GM12878 (cell line): Measurements from ENCODE around the gene TXNRD1. TPM values are rescaled to one million over a fixed set of nuclear protein-coding genes. Genes with fewer than 3 reads are reported as not detected.
A peak's percentile ranks its signal among the peaks of the same experiment; 100 is the strongest.

Experiments used
- ATAC-seq: fragments of 200-7000 bp; cut with Tn5 transposase; 3 replicates; pipeline ENCODE4 v1.9.1; 2020; ENCODE audit warnings: mild to moderate bottlenecking, moderate library complexity
- BruUV-seq: library from RNA; stranded (reverse); fragments of 400-500 nt; replicated peaks from 2 replicates; lab custom pipeline; 2021; lab: Mats Ljungman, UMichigan
- CTCF ChIA-PET: fragments of 300-600 bp; sonication (Branson Sonifier 250); formaldehyde crosslinking; extraction: SDS; loops from one replicate; lab custom pipeline; 2021; ENCODE audit warnings: inconsistent platforms; lab: Yijun Ruan, JAX
- POLR2A ChIA-PET: fragments of 350-600 bp; formaldehyde crosslinking; extraction: SDS; loops from one replicate; lab custom pipeline; 2021; ENCODE audit warnings: inconsistent platforms; lab: Charles Lee
- RAD21 ChIA-PET: fragments of 300-600 bp; sonication (Branson Sonifier 250); formaldehyde crosslinking; loops from one replicate; lab custom pipeline; 2023; ENCODE audit warnings: antibody characterized with exemption; ENCODE audit not compliant: unreplicated experiment; lab: Charles Lee
- SMC1A ChIA-PET: fragments of 300-600 bp; sonication (Branson Sonifier 250); formaldehyde crosslinking; loops from one replicate; lab custom pipeline; 2023; ENCODE audit not compliant: unreplicated experiment, uncharacterized antibody; lab: Charles Lee
- DNase-seq: peaks from one replicate; pipeline ENCODE4 v3.0.0-alpha.2; 2011; ENCODE audit warnings: low read depth, low spot score
- FAIRE-seq: peaks from 3 replicates; lab custom pipeline; 2011; peaks lifted over from hg19 to GRCh38; lab: Jason Lieb, UNC
- H2AFZ ChIP-seq: 2 replicates; pipeline ENCODE4 v1.6.0; 2011; ENCODE audit warnings: low read depth, low read length, control low read depth; ENCODE audit not compliant: control insufficient read depth
- H3K27ac ChIP-seq: 2 replicates; pipeline ENCODE4 v1.5.1; 2011; ENCODE audit warnings: control low read depth; ENCODE audit not compliant: control insufficient read depth, insufficient read depth
- H3K27me3 ChIP-seq, 2 experiments: replicated peaks in 1 of 2; 2 replicates each; pipeline versions ENCODE4 v1.6.0 to v1.6.1; 2011; ENCODE audit warnings: low read length in 1 of 2; ENCODE audit not compliant: control insufficient read depth in 2 of 2, insufficient read depth in 2 of 2
- H3K36me3 ChIP-seq, 2 experiments: 2 replicates each; pipeline ENCODE4 v1.5.1; 2011; ENCODE audit warnings: low read length in 1 of 2; ENCODE audit not compliant: control insufficient read depth in 2 of 2, insufficient read depth in 2 of 2
- H3K4me1 ChIP-seq: 2 replicates; pipeline ENCODE4 v1.6.1; 2011; ENCODE audit warnings: mild to moderate bottlenecking, low read length, moderate library complexity, mixed read lengths; ENCODE audit not compliant: control insufficient read depth, insufficient read depth
- H3K4me2 ChIP-seq: 2 replicates; pipeline ENCODE4 v1.6.0; 2011; ENCODE audit warnings: control low read depth; ENCODE audit not compliant: control insufficient read depth, insufficient read depth
- H3K4me3 ChIP-seq: fragments of 200-600 bp; sonication (generic); 2 replicates; pipeline ENCODE4 v1.5.1; 2016
- H3K79me2 ChIP-seq: 2 replicates; pipeline ENCODE4 v1.6.0; 2011; ENCODE audit warnings: low read length; ENCODE audit not compliant: control insufficient read depth, insufficient read depth
- H3K9ac ChIP-seq: 2 replicates; pipeline ENCODE4 v1.8.0; 2011; ENCODE audit warnings: low read length, control low read depth, mixed read lengths; ENCODE audit not compliant: control insufficient read depth, insufficient read depth
- H3K9me3 ChIP-seq: replicated peaks from 3 replicates; pipeline ENCODE4 v1.5.1; 2011; ENCODE audit warnings: mild to moderate bottlenecking, low read length; ENCODE audit not compliant: control insufficient read depth, insufficient read depth
- H4K20me1 ChIP-seq: 2 replicates; pipeline ENCODE4 v1.6.0; 2011; ENCODE audit not compliant: control insufficient read depth, insufficient read depth
- CEBPZ ChIP-seq: fragments of 150-350 bp; IDR thresholded peaks from 2 replicates; pipeline ENCODE4 v1.6.1; 2016; ENCODE audit warnings: low read depth, low read length
- CHD2 ChIP-seq: IDR thresholded peaks from 2 replicates; pipeline ENCODE4 v1.6.1; 2011; ENCODE audit warnings: low read depth, low read length, improper control_type of control experiment, borderline replicate concordance
- DPF2 ChIP-seq: fragments of 450-650 bp; IDR thresholded peaks from 2 replicates; pipeline ENCODE4 v1.6.1; 2017; ENCODE audit warnings: mild to moderate bottlenecking
- EED ChIP-seq: sonication (generic); IDR thresholded peaks from 2 replicates; pipeline ENCODE4 v1.6.1; 2016; ENCODE audit warnings: antibody characterized with exemption, low read depth
- FOXK2 ChIP-seq: fragments of 450-650 bp; IDR thresholded peaks from 2 replicates; pipeline ENCODE4 v1.6.1; 2017; ENCODE audit warnings: mild to moderate bottlenecking, moderate library complexity
- HDGF ChIP-seq: fragments of 450-650 bp; IDR thresholded peaks from 2 replicates; pipeline ENCODE4 v1.6.1; 2016; ENCODE audit warnings: antibody characterized with exemption
- IKZF1 ChIP-seq: fragments of 450-650 bp; conservative IDR thresholded peaks from 2 replicates; pipeline ENCODE4 v1.6.1; 2017; ENCODE audit warnings: antibody characterized with exemption, mild to moderate bottlenecking
- SP1 ChIP-seq: IDR thresholded peaks from one replicate; pipeline ENCODE4 v1.6.1; 2011; ENCODE audit warnings: low read depth, low read length
- TCF7 ChIP-seq: IDR thresholded peaks from 2 replicates; pipeline ENCODE4 v1.6.1; 2014; ENCODE audit warnings: antibody characterized with exemption, borderline replicate concordance
- USF2 ChIP-seq: IDR thresholded peaks from 2 replicates; pipeline ENCODE4 v1.6.1; 2011; ENCODE audit warnings: low read depth, low read length, improper control_type of control experiment, borderline replicate concordance
- ZNF622 ChIP-seq: fragments of 450-650 bp; IDR thresholded peaks from 2 replicates; pipeline ENCODE4 v1.6.1; 2017; ENCODE audit warnings: mild to moderate bottlenecking, inconsistent platforms
- ZNF687 ChIP-seq: fragments of 450-650 bp; IDR thresholded peaks from 2 replicates; pipeline ENCODE4 v1.6.1; 2017; ENCODE audit warnings: mild to moderate bottlenecking, moderate library complexity
- WGBS: methylation state at CpG from one replicate; pipeline ENCODE4 v1.1.6; 2016; ENCODE audit warnings: low lambda C conversion rate; ENCODE audit not compliant: insufficient replicate concordance, insufficient coverage; ENCODE audit errors: missing lambda C conversion rate; 5-methylcytosine and 5-hydroxymethylcytosine counted together
- in situ Hi-C: fragments of 300-500 bp; cut with MboI; formaldehyde crosslinking; loops from 9 replicates; pipeline ENCODE4 v1.14.3; 2018; ENCODE audit warnings: mixed read lengths
- intact Hi-C: fragments of 100-400 bp; cut with micrococcal nuclease; formaldehyde crosslinking; loops from one replicate; pipeline ENCODE4 v1.14.2; 2022; ENCODE audit not compliant: unreplicated experiment
- polyA plus RNA-seq, 11 experiments: library from polyadenylated mRNA; depleted of rRNA in 4 of 11; unstranded in 6 of 11; stranded (reverse) in 5 of 11; fragments of >200 nt; fragmentation: Nextera tagmentation in 4 of 11; fragmentation: Illumina TruSeq in 1 of 11; extraction: Ambion mirVana in 4 of 11; extraction: Trizol in 1 of 11; gene quantifications; 1 replicate in 1 of 11; 2 replicates in 10 of 11; pipeline versions ENCODE4 v1.2.1 to v1.2.3, GENCODE V29; 2011 to 2016; ENCODE audit warnings: inconsistent platforms in 2 of 11, missing spikeins in 2 of 11, low read depth in 1 of 11
- total RNA-seq, 4 experiments: library from RNA; depleted of rRNA in 3 of 4; stranded (reverse); fragments of >200 nt in 3 of 4; fragmentation: Illumina TruSeq in 1 of 4; extraction: Trizol in 1 of 4; gene quantifications; 2 replicates each; pipeline versions ENCODE4 v1.2.1 to v1.2.3, GENCODE V29; 2013 to 2021
- TF ChIP-seq, protein P1 (sequence below): fragments of 150-350 bp; IDR thresholded peaks from 2 replicates; pipeline ENCODE4 v1.6.1; 2014; ENCODE audit warnings: mild to moderate bottlenecking, low read depth, low read length

Gene TXNRD1
- total and polyA plus RNA-seq, 10 of the 15 experiments (the other 5 are each of a cell fraction or from before 2014, with no cell fraction given) = 52.6 to 84.6 (median 67.8) TPM

DNA sequence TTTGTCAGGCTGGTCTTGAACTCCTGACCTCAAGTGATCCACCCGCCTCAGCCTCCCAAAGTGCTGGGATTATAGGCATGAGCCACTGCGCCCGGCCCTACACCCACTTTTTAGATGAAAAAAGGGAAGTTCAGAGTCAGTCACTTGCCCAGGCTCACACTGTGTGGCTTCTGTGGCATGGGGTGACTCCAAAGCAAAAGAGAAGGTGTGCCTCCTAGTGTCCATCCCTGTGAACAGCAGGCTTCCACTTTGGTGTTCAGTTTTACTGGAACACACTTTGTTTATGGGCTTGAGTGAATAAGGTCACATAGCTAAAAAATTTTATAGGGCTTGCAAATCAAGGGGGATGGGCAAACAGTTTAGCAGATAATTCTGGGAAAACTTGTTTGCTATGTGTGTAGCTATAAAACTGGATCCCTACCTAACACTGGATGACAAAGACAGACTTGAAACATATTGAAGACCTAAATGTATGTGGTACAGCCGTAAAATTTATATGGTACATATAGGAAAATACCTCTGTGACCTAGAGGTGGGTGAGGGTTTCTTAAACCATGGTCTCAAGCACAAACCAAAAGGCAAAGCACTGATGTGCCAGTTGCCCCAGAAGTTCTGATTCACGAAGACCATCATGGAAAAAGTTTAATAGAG is 142.9 kb downstream of the TXNRD1 start (continued):
- TF ChIP-seq IKZF1 (peak; percentile 54; the same call in 1 of the 2 replicates), DPF2 (peak; percentile 33; the same call in 1 of the 2 replicates), ZNF622 (no peak), EED (no peak)

DNA sequence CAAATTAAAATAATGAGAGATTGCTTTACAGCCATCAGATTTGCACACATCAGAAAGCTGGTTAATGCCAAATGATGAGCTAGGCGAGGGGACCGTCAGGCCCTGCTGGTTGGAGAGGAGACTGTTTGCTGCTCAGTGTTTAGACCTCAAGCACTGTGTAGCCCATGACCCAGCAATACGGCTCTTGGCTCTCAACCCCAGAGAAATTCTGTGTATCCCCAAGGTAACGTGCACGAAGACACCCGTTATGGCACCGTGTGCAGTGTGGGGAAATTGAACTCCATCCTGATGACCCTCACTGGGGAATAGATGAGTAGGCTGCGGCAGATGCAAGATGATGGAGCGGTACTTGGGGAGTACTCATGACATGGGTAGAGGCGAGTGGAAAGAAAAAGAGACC is 143.6 kb downstream of the TXNRD1 start:
- no peaks in the 10 kb centered on the region for H3K36me3 ChIP-seq
- no peak for FAIRE-seq
- in situ Hi-C loops = no loop called here
- no peak for TF ChIP-seq HDGF
- TF ChIP-seq, protein P1, sequence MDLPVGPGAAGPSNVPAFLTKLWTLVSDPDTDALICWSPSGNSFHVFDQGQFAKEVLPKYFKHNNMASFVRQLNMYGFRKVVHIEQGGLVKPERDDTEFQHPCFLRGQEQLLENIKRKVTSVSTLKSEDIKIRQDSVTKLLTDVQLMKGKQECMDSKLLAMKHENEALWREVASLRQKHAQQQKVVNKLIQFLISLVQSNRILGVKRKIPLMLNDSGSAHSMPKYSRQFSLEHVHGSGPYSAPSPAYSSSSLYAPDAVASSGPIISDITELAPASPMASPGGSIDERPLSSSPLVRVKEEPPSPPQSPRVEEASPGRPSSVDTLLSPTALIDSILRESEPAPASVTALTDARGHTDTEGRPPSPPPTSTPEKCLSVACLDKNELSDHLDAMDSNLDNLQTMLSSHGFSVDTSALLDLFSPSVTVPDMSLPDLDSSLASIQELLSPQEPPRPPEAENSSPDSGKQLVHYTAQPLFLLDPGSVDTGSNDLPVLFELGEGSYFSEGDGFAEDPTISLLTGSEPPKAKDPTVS = no peak
- no peak for TF ChIP-seq SP1
- TF ChIP-seq CHD2 = no peak
- no peak for TF ChIP-seq CEBPZ
- TF ChIP-seq TCF7 = no peak
- no peak for TF ChIP-seq USF2
- no peak for TF ChIP-seq FOXK2
- TF ChIP-seq DPF2 = no peak
- no peak for TF ChIP-seq ZNF687

More for the DNA sequence above, 143.6 kb downstream of the TXNRD1 start:
- ATAC-seq = no peak
- 86% methylated on average over 10 of the region's 10 CpGs for WGBS
- no peaks in the 10 kb centered on the region for H3K27me3 ChIP-seq
- intact Hi-C loops = loop anchor here (10.0 kb wide), 2 partner anchors 304 to 474 kb away; partner anchors contain the start of gene GLT8D2
- H4K20me1 ChIP-seq = no peaks in the 10 kb centered on the region
- ChIA-PET CTCF (interaction anchor here (0.7 to 4.1 kb wide), 12 partner anchors 18 to 701 kb away, joined by 3 to 33 read pairs (median 5); partner anchors contain the start of gene HSP90B1), POLR2A (no interaction called here), SMC1A (interaction anchor here (0.7 to 1.9 kb wide), 10 partner anchors 17 to 693 kb away, joined by 3 to 4 read pairs (median 3); no protein-coding TSS in a partner anchor), RAD21 (interaction anchor here (1.5 kb wide), 1 partner anchor 23 kb away, joined by 5 read pairs; no protein-coding TSS in a partner anchor)
- H3K27ac ChIP-seq = no peak overlapping the region
- no peak overlapping the region for H3K4me3 ChIP-seq
- H3K4me1 ChIP-seq = no peaks in the 10 kb centered on the region
- H2AFZ ChIP-seq = no peak overlapping the region
- no peak for DNase-seq
- BruUV-seq = no TSS peak
- H3K79me2 ChIP-seq = no peaks in the 10 kb centered on the region
- H3K9me3 ChIP-seq = no peaks in the 10 kb centered on the region
- H3K4me2 ChIP-seq = no peak overlapping the region
- H3K9ac ChIP-seq = no peak overlapping the region
